ENCODE measurements around the gene MDM1.

Gene MDM1

DNA sequence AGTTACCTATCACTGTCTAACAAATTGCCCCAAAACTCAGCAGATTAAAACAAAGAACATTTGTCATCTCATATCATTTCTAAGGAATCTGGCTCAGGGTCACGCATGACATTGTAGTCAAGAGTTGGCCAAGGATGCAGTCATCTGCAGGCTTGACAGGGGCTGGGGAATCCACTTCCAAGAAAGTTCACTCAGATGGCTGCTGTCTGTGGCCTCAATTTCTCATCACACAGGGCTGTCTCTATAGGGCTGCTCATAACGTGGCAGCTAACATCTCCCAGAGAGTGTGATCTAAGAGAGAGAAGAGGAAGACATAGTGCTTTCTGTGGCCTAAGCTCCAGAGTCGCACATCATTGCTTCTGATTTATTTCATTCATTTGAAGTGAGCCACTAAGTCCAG lies 61.8 kb downstream of the MDM1 start:
- no peak for DNase-seq

DNA sequence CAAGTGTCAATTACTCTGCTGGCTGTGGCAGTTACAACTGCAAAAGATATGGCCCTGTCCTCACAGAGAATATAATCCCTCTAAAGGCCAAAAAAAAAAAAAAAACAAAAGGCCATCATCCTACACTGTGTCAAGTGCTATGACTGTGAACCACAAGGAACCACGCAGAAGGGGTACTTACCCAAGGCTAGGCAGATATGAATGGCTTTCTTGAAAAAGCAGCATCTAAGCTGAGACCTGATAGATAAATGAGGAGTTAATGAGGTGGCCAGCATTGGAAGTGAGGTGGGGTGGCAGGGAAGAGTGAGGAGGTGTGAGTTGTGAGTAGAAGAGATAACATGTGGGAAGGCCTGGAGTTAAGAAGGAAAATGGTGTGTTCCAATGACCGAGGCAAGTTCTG lies 62.4 kb downstream of the MDM1 start:
- DNase-seq: no peak

DNA sequence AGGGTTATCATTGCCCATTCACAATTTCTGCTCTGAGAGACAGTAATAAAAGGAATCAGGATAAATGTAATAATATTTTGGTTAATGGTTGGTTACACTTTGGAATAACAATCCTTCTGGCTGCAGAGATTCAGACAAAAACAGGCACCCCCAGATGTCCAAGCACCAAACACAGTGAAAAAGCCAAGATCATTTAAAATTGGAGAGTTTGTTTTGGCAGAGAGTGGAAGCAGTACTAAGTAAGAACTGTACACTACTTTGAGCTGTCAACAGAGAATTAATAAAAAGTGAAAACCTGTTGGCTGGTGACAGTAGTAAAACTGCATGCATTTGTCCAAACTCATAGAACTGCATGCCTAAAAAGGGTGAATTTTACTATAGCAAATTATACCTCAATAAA lies 63.2 kb downstream of the MDM1 start:
- no peak for DNase-seq

DNA sequence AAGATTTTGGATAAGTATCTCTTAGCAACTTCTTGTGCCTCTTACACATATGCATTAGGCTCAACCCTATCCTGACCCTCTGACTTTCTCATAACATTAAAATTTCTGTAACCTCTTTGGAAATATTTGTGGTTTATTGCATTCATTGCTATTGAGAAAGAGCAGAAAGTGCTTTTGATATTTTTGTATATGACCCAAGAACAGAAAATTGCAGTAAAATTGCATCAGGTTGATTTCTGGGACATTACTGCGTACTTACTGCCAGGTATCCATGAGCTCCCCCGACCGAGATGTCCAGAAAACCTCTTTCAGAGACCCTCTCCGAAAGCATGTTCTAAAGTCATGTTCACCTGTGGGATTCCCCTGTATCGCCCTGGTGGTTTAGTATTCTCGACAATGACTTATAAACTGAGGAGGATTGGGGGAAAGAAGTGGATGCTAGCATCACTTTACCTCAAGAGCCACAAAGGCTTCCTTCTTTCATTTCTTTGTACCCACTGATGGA lies 64.2 kb downstream of the MDM1 start:
- no peak for DNase-seq

DNA sequence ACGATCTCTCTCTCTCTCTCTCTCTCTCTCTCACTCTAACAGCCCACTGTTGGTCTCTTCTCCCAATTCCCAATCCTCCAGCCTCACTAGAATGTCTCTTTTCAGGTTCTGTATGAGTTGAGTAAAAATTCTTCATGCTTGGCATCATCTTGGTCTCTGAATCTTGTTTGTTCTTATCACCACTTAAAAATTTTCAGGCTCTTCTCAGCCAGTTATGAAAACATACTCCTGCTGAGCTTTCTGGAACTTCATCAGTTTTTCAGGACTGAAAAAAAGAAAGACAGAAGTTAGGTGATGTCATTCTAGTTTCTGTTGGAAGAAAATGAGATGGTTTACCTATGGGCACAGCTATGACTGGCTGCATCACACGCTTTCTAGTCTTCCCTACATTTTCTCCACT lies 67.3 kb downstream of the MDM1 start:
- no peak for DNase-seq

DNA sequence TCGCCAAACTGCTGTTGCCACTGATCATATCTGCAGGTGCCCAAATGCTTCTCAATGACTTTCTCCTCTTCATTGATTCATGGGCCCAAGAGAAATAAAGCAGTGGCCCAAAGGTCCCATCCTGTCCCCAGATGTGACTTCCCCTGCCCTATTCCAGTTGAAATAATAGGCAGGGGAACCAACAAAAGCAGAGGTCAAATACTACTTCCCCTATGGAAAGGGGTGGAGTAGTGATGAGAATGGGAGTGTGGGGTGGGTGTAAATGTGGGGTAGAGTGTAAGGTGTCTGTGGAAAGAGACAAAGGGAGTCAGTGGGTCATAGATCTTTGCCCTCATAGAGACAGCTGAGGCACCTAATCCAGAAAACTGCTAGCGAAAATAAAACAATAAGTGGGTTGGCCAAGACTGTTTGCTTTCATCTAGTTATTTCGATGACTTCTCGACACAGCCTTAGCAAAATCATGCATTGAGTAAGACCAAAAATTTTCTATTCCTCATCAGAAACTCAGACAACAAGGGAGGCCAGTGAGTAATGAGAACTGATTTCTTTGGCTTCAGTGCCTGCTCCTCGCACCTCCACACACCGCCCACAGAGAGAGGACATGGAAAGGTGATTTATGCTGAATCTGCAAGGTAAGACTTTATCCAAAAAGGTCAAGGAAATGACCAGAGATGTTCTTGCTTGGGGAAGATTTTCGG lies 67.9 kb downstream of the MDM1 start:
- no peak for DNase-seq

DNA sequence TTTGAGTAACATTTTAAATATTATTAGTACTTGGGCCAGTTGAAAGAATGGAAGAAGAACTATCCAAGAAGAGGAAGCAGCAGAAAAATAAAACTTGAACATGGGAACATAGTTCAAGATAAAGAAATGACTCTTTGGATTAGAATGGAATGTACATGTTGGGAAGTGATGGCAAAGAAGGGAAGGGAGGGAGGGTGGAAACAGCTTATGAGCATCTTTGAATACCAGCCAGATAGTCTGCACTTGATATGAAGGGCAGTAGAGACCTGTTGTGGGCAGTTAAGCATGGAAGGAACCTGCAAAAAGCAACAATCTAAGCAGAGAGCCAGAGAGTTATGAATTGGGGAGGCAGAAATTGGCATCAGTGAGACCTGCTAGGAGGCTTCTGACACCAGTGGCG lies 68.8 kb downstream of the MDM1 start:
- DNase-seq: no peak

DNA sequence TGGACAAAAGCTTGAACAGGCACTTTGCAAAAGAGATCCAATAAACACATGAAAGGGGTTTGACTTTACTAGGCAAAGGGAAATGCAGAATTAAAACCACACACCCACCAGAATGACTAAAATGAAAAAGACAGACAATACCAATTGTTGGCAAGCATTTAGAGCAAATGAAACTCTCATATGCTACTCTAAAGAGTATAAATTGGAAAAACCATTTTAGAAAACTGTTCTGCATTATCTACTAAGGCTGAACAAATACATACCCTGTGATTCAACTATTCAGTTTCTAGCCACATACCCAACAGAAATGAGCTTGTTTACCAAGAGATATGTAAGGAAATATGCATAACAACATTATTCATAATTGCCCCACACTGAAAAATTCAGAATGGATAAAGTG lies 70.3 kb downstream of the MDM1 start:
- DNase-seq: no peak

DNA sequence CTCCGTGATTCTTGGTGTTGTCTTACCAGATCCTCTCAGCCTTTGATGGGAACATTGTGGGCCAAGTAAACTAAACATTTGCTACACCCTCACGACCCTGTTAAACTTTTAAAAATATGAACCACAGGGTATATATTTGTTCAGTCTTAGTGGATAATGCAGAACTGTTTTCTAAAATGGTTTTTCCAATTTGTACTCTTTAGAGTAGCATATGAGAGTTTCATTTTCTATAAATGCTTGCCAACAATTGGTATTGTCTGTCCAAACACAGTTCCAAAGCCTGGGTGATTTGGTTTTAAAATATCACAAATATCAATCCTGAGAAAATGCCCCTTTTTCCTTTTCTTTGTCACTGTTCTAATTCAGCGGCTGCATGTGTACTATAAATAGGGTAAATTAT lies 72.0 kb downstream of the MDM1 start:
- DNase-seq: no peak

DNA sequence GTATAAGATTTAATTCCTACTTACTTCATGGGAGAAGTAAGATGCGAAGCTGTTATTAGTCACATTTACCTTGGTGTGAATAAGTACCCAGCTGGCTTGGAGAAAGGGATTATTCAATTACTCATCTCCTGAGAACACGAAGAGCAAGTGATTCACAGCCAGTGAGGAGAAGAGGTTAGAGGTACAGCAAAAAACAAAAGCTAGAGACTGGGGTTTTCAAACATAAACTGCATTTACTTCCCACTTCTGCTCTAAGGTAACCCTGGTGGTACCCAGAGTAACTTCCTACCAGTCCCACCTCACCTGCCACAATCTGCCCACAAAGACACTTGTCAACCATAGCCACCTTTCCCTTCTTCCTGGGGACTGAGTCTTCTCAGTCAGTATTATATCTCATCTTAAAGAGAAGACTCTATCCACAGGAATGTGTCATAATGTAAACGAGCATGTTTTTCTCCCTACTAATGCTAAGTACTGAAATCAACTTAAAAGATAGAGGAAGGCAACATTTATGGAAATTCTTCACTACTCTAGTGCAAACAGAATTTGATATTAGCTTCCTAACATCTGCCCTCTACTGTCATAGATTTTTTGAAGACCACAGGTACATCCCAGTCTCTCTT lies 72.7 kb downstream of the MDM1 start:
- DNase-seq: no peak

DNA sequence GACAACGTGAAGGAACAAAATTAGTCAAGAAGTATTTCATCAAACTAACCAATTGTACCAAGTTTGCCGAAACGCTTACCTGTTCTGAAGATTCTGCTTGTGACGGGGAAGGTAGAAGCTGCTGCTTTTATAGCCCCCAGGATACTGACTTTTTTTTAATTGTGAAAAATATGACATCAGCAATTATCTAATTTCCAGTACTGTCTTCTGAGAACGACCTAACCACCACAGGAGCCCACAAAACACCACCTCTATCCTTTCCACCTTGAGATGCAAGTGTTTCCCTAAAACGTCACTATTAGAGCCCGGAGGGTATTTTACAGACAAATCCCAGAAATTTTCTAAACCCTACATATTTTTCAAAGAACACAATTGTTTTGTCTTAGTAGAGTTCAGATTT lies 78.7 kb downstream of the MDM1 start, which contains the start of gene IL22:
Gene IL22 (minus strand): TSS at position 101 of the 400 bp plus-strand sequence. CDS start 156 bp downstream, outside the sequence.
- DNase-seq: no peak

DNA sequence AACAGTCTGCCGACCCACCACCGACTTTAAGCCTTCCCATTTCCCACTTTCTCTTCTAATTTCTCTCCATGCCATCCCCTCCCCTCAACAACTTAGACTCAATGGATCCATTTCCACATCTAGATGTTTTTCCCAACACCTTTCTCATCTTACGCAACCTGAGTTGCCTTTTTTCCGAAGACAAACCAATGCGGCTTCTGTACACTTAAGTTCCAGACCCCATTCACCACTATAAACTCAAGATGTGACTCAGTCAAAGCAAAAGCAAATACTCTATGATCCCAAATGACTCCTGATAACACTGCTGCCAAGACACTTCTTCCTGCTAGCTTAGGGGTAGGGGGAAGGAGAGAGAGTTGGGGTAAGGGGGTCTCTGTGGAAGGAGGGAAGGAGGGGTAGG lies 80.1 kb downstream of the MDM1 start:
- DNase-seq: no peak

DNA sequence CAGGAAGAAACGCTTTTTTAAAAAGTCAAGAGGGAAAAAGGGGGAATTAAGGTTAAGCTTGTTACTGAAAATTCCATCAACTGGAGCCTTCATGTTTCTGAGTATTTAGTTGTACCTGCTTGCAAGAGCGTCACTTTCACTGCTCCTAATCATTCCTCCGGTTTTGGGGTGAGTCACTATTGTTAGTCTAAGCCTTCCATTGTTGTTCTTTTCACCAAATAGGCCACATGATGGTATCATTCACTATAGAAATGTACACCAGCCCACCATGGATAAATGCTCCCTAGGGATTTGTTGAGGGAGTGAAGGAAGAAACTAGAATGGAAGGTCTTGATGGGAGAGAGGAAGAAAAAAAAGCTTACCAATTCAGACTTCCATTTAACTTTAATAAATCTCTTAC lies 81.7 kb downstream of the MDM1 start:
- DNase-seq: no peak

DNA sequence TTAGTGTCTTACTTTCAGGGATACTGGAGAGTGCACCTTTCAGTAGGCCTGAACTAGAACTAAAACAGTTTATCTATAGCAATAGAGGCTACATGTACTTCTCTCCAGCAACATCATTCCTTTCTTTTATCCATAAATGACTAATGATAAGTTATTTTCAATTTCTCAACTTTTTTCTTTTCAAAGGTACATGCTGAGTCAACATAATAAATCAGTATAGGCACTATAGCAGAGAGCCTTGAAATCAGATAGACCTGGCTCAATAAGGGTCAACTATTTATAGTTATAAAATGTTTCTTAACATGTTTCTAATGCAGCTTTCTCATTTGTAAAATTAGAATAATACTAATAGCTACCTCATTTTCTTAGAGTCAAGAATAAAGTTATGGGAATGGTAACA lies 84.4 kb downstream of the MDM1 start:
- DNase-seq: no peak

DNA sequence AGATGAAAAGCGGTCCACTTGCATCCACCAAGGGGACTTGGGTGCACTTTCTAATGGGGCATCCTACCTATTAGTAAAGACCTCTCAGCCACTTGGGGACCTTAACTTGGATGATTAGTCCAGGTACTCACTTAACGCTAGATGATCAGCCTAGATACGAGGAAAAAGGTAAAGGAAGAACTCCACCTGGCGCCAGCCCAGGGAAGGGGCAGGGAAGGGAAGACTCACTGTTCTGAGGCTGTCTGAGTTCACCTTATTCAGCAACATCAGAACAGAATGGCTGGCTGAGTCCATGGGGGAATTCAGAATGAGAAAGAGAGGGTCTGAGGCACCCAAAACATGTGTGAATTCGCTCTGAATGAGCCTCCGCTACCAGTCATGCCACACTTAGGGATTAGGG lies 85.8 kb downstream of the MDM1 start:
- DNase-seq: no peak

DNA sequence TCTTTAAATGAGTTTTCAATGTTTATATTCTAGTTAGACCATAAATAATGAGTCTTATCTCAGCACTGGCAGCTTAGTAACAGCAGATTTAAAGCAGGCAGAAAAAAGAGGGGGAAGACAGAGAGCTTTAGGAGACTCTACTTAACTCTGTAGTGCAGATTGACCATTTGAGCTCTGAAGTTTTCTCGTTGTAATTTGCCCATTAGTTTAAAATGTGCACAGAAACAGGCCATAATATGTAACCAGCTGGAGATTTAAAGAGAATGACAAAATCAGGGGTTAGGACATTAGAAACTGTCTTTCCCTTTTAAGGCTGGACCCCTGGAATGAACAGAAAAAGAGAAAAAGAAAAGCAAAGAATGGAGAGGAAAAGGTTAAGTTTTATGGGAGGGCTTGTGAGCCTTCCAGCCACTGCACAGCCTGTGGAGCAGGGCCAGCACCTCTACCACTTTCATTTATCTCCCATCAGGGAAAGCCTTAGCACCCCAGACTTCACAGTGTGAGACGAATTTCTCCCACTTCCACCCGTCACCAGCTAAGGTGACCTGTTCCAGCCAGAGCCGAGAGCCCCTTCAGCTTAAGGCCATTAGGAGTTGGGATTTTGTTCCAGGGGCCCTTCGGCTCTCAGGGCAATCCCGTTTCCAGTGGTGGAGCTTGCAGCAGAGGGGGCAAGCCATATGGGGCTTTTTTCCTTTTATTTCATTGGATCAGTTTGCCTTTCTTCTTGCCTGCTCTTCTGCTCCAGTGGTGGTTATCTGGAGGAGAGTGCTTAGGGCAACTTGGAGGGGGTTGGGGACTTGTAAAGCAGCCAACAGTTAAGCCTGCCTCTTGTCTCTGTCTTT lies 86.8 kb downstream of the MDM1 start:
- DNase-seq: no peak
